GM23338 (cell line): Measurements from ENCODE around the gene ISCU.

Experiments
- CTCF ChIP-seq, 2 experiments: fragments of 200-600 bp in 1 of 2; sonication (generic) in 1 of 2; conservative IDR thresholded peaks; 2 replicates each; pipeline versions ENCODE4 v1.5.1 to v1.6.1; 2016 to 2017; ENCODE audit warnings: antibody characterized with exemption in 2 of 2, low read depth in 2 of 2, mild to moderate bottlenecking in 2 of 2, moderate library complexity in 1 of 2
- ETS1 ChIP-seq: IDR thresholded peaks from 2 replicates; pipeline ENCODE4 v1.6.1; 2016; ENCODE audit warnings: antibody characterized with exemption
- EZH2 ChIP-seq: fragments of 200-600 bp; sonication (generic); IDR thresholded peaks from one replicate; pipeline ENCODE4 v1.8.0; 2017; ENCODE audit warnings: antibody characterized with exemption, mild to moderate bottlenecking, low read depth; ENCODE audit not compliant: unreplicated experiment
- NANOG ChIP-seq: IDR thresholded peaks from 2 replicates; pipeline ENCODE4 v1.6.1; 2016; ENCODE audit warnings: antibody characterized with exemption, borderline replicate concordance
- POLR2AphosphoS5 ChIP-seq: IDR thresholded peaks from 2 replicates; pipeline ENCODE4 v1.6.1; 2016; ENCODE audit warnings: antibody characterized with exemption, low read depth
- REST ChIP-seq: IDR thresholded peaks from one replicate; pipeline ENCODE4 v1.6.1; 2018; ENCODE audit warnings: antibody characterized with exemption; ENCODE audit not compliant: unreplicated experiment
- ZNF114 ChIP-seq: fragments of 250-450 bp; sonication (Bioruptor Pico); IDR thresholded peaks from 2 replicates; pipeline ENCODE4 v1.5.0; 2020; ENCODE audit warnings: mild to moderate bottlenecking, moderate library complexity

GRCh38 chr12:108615918-108616317, 53.5 kb downstream of the ISCU start:
- TF ChIP-seq POLR2AphosphoS5, result no peak
- TF ChIP-seq CTCF (conservative IDR thresholded peaks at IDR 0.05; ENCODE audit: low read depth in 2 of 2), result no peak
- TF ChIP-seq ETS1, result no peak
- TF ChIP-seq EZH2, result no peak
- TF ChIP-seq ZNF114 (CRISPR knock-in tag), result no peak
- no peak for TF ChIP-seq NANOG
- no peak for TF ChIP-seq REST
